Ishikawa (cell line): ENCODE measurements around the gene PKD2.

ENCODE experiments used
- CEBPB ChIP-seq: IDR thresholded peaks from 2 replicates; pipeline ENCODE4 v1.6.1; 2012
- CREB1 ChIP-seq: IDR thresholded peaks from 2 replicates; pipeline ENCODE4 v1.6.1; 2012; ENCODE audit warnings: low read depth
- EGR1 ChIP-seq: IDR thresholded peaks from 2 replicates; pipeline ENCODE4 v1.6.1; 2012
- EP300 ChIP-seq: IDR thresholded peaks from 2 replicates; pipeline ENCODE4 v1.6.1; 2012; ENCODE audit warnings: borderline replicate concordance
- FOXM1 ChIP-seq: IDR thresholded peaks from 2 replicates; pipeline ENCODE4 v1.6.1; 2012; ENCODE audit warnings: low read depth, borderline replicate concordance
- MAX ChIP-seq: IDR thresholded peaks from 2 replicates; pipeline ENCODE4 v1.6.1; 2012
- NFIC ChIP-seq: IDR thresholded peaks from 2 replicates; pipeline ENCODE4 v1.6.1; 2012
- RAD21 ChIP-seq: IDR thresholded peaks from 2 replicates; pipeline ENCODE4 v1.6.1; 2012; ENCODE audit warnings: low read depth
- REST ChIP-seq: IDR thresholded peaks from 2 replicates; pipeline ENCODE4 v1.6.1; 2012; ENCODE audit warnings: low read depth, mild to moderate bottlenecking
- TAF1 ChIP-seq: IDR thresholded peaks from 2 replicates; pipeline ENCODE4 v1.6.1; 2012; ENCODE audit warnings: low read depth, mild to moderate bottlenecking
- TCF12 ChIP-seq: IDR thresholded peaks from 2 replicates; pipeline ENCODE4 v1.6.1; 2012; ENCODE audit warnings: low read depth
- TEAD4 ChIP-seq: IDR thresholded peaks from 2 replicates; pipeline ENCODE4 v1.6.1; 2012
- USF1 ChIP-seq: IDR thresholded peaks from 2 replicates; pipeline ENCODE4 v1.6.1; 2012
- YY1 ChIP-seq: IDR thresholded peaks from 2 replicates; pipeline ENCODE4 v1.6.1; 2012; ENCODE audit warnings: low read depth
- ZBTB7A ChIP-seq: IDR thresholded peaks from 2 replicates; pipeline ENCODE4 v1.6.1; 2012; ENCODE audit warnings: low read depth

PKD2 gene

GRCh38 chr4:87986508-87986907, 20.9 kb upstream of the PKD2 start:
- TF ChIP-seq NFIC (no peak), RAD21 (no peak), CREB1 (no peak), REST (no peak), MAX (no peak), TCF12 (no peak)

- TF ChIP-seq EGR1 (no peak), ZBTB7A (no peak), MAX (no peak), FOXM1 (no peak), USF1 (no peak), RAD21 (no peak), CEBPB (no peak), TAF1 (no peak), CREB1 (no peak), TEAD4 (no peak), YY1 (no peak), NFIC (no peak), EP300 (no peak)
These were observed 17.7 kb upstream of the PKD2 start for GRCh38 chr4:87989765-87990164.

GRCh38 chr4:87995435-87995834, 12.0 kb upstream of the PKD2 start:
- TF ChIP-seq FOXM1 (no peak), TEAD4 (no peak), NFIC (no peak), TCF12 (no peak), CEBPB (no peak), EGR1 (no peak), MAX (no peak)

- no peak for TF ChIP-seq YY1
- no peak for TF ChIP-seq ZBTB7A
- TF ChIP-seq TEAD4: no peak
- TF ChIP-seq FOXM1: no peak
- TF ChIP-seq MAX: no peak
- no peak for TF ChIP-seq USF1
- TF ChIP-seq NFIC: no peak
- TF ChIP-seq EP300: no peak
- no peak for TF ChIP-seq REST
- no peak for TF ChIP-seq EGR1
- no peak for TF ChIP-seq RAD21
- TF ChIP-seq TCF12: no peak
- no peak for TF ChIP-seq TAF1
- no peak for TF ChIP-seq CEBPB
- no peak for TF ChIP-seq CREB1
These were observed 5.6 kb upstream of the PKD2 start for GRCh38 chr4:88001871-88002270.

- no peak for TF ChIP-seq NFIC
- no peak for TF ChIP-seq EGR1
- no peak for TF ChIP-seq TEAD4
- TF ChIP-seq REST: no peak
- no peak for TF ChIP-seq CREB1
- TF ChIP-seq TAF1: no peak
- no peak for TF ChIP-seq YY1
- no peak for TF ChIP-seq MAX
These were observed 4.6 kb upstream of the PKD2 start for GRCh38 chr4:88002786-88003185.
